ENCODE results near the gene FRRS1. TPM values are rescaled to one million over a fixed set of nuclear protein-coding genes. Genes with fewer than 3 reads are reported as not detected.
A peak's percentile ranks its signal among the peaks of the same experiment; 100 is the strongest.

Gene FRRS1, protein sequence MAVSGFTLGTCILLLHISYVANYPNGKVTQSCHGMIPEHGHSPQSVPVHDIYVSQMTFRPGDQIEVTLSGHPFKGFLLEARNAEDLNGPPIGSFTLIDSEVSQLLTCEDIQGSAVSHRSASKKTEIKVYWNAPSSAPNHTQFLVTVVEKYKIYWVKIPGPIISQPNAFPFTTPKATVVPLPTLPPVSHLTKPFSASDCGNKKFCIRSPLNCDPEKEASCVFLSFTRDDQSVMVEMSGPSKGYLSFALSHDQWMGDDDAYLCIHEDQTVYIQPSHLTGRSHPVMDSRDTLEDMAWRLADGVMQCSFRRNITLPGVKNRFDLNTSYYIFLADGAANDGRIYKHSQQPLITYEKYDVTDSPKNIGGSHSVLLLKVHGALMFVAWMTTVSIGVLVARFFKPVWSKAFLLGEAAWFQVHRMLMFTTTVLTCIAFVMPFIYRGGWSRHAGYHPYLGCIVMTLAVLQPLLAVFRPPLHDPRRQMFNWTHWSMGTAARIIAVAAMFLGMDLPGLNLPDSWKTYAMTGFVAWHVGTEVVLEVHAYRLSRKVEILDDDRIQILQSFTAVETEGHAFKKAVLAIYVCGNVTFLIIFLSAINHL
- 6.2 TPM for total RNA-seq (2013)
- 1 to 10 TPM in 2 of 3 donors, under 1 TPM in 1; 0.61 to 2.1 (median 2.1) TPM for polyA plus RNA-seq
- polyA minus RNA-seq: 1.7 and 1.9 TPM in 2 replicates
- 1.7 to 16.0 (median 8.2) reads per million in 11 experiments for total RNA-seq

DNA sequence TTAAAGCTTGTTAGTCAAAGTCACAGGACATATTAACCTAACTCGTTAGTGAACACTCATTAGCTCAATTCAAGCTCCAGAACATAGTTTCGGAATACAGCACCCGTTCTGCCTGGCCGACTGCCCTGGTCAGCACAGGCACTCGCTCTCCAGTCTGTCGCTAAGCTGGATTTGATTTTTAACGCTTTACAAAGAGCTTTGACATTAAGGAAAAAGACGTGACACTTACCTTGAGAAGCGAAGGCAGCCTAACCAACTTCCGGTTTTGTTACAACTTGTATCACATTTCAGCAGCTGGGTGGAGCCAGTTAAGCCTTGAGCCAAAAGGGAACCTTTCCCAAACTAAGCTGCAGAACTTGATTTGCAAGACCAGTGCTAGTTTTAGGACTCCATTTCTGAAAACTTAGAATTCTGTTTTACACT lies at the start of gene FRRS1:
TSS of gene FRRS1 (minus strand) at position 258 of the 423 bp plus-strand sequence. CDS start 17,867 bp downstream, outside the sequence.
- peak within 1 kb of the TSS; percentile 75 to 97 (median 87) for H3K4me3 ChIP-seq (replicated peaks in 1 of 3; ENCODE audit: low read depth in 2 of 3, low read length in 3 of 3)
- intact Hi-C loops (cut with micrococcal nuclease): no loop called here
- Mint-ChIP-seq H3K36me3 (peaks cover 0 to 2% of the 10 kb centered on the region in 2 donors), H3K9me3 (no peaks in the 10 kb centered on the region), H3K27me3 (ENCODE audit: low read depth in 3 of 3) (peaks cover 0 to 5% (median 0%) of the 10 kb centered on the region in 3 donors), H3K4me1 (peaks cover 34% of the 10 kb centered on the region), H3K27ac (peak within 1 kb of the TSS; percentile 88 to 98 (median 93)), H3K4me3 (peak within 1 kb of the TSS; percentile 95 to 98)
- H2AFZ ChIP-seq (ENCODE audit: insufficient read depth, low read depth, low read length, poor library complexity, severe bottlenecking): peak within 1 kb of the TSS; percentile 78
- peaks cover 6 to 12% of the 10 kb centered on the region in 2 donors for H3K4me1 ChIP-seq (ENCODE audit: control insufficient read depth in 1 of 2, insufficient read depth in 2 of 2, low read length in 2 of 2)
- TF ChIP-seq, protein P1, sequence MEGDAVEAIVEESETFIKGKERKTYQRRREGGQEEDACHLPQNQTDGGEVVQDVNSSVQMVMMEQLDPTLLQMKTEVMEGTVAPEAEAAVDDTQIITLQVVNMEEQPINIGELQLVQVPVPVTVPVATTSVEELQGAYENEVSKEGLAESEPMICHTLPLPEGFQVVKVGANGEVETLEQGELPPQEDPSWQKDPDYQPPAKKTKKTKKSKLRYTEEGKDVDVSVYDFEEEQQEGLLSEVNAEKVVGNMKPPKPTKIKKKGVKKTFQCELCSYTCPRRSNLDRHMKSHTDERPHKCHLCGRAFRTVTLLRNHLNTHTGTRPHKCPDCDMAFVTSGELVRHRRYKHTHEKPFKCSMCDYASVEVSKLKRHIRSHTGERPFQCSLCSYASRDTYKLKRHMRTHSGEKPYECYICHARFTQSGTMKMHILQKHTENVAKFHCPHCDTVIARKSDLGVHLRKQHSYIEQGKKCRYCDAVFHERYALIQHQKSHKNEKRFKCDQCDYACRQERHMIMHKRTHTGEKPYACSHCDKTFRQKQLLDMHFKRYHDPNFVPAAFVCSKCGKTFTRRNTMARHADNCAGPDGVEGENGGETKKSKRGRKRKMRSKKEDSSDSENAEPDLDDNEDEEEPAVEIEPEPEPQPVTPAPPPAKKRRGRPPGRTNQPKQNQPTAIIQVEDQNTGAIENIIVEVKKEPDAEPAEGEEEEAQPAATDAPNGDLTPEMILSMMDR (IDR thresholded peaks at IDR 0.05): no peak
- 0% methylated on average over 10 of the region's 10 CpGs for WGBS (ENCODE audit: insufficient coverage)
- no peaks in the 10 kb centered on the region for H3K36me3 ChIP-seq (replicated peaks in 1 of 2; ENCODE audit: control insufficient read depth in 1 of 2, insufficient read depth in 2 of 2, low read length in 2 of 2)
- H3K27ac ChIP-seq (ENCODE audit: low read depth in 1 of 2, low read length in 2 of 2): peak within 1 kb of the TSS; percentile 79 to 93
- no peaks in the 10 kb centered on the region for H3K27me3 ChIP-seq (ENCODE audit: control insufficient read depth in 2 of 2, insufficient read depth in 2 of 2, low read length in 2 of 2)
- H4K20me1 ChIP-seq (ENCODE audit: insufficient read depth, low read length): no peaks in the 10 kb centered on the region
- peak; percentile 59 to 73 (median 69) for DNase-seq
- H3K9ac ChIP-seq (ENCODE audit: insufficient read depth, low read length, poor library complexity, severe bottlenecking): peak within 1 kb of the TSS; percentile 74
- peak within 1 kb of the TSS; percentile 74 for H3K4me2 ChIP-seq (replicated peaks; ENCODE audit: extremely low read depth, low read length, poor library complexity, severe bottlenecking)
- H3K9me3 ChIP-seq (replicated peaks in 1 of 2; ENCODE audit: control insufficient read depth in 1 of 2, insufficient read depth in 1 of 2, low read length in 2 of 2): no peaks in the 10 kb centered on the region
- H3K79me2 ChIP-seq (ENCODE audit: insufficient read depth, low read length): no peaks in the 10 kb centered on the region

GRCh38 chr1:99814373-99814900 lies 48.0 kb upstream of the FRRS1 start:
- Histone ChIP-seq H3K4me1 (ENCODE audit: control insufficient read depth in 1 of 2, insufficient read depth in 2 of 2, low read length in 2 of 2) (no peaks in the 10 kb centered on the region), H4K20me1 (ENCODE audit: insufficient read depth, low read length) (no peaks in the 10 kb centered on the region), H3K27me3 (ENCODE audit: control insufficient read depth in 2 of 2, insufficient read depth in 2 of 2, low read length in 2 of 2) (no peaks in the 10 kb centered on the region), H3K9ac (ENCODE audit: insufficient read depth, low read length, poor library complexity, severe bottlenecking) (no peak overlapping the region), H3K27ac (ENCODE audit: low read depth in 1 of 2, low read length in 2 of 2) (no peak overlapping the region), H3K9me3 (replicated peaks in 1 of 2; ENCODE audit: control insufficient read depth in 1 of 2, insufficient read depth in 1 of 2, low read length in 2 of 2) (no peaks in the 10 kb centered on the region), H2AFZ (ENCODE audit: insufficient read depth, low read depth, low read length, poor library complexity, severe bottlenecking) (no peak overlapping the region), H3K79me2 (ENCODE audit: insufficient read depth, low read length) (no peaks in the 10 kb centered on the region), H3K4me2 (replicated peaks; ENCODE audit: extremely low read depth, low read length, poor library complexity, severe bottlenecking) (no peak overlapping the region), H3K4me3 (replicated peaks in 1 of 3; ENCODE audit: low read depth in 2 of 3, low read length in 3 of 3) (no peak overlapping the region), H3K36me3 (replicated peaks in 1 of 2; ENCODE audit: control insufficient read depth in 1 of 2, insufficient read depth in 2 of 2, low read length in 2 of 2) (no peaks in the 10 kb centered on the region)
- no peak overlapping the region for H3K27ac Mint-ChIP-seq
- peaks cover 0 to 3% (median 0%) of the 10 kb centered on the region in 3 donors for H3K27me3 Mint-ChIP-seq (ENCODE audit: low read depth in 3 of 3)
- H3K9me3 Mint-ChIP-seq: no peaks in the 10 kb centered on the region
- intact Hi-C loops (cut with micrococcal nuclease): no loop called here
- 98% methylated on average over 3 of the region's 3 CpGs for WGBS (ENCODE audit: insufficient coverage)
- no peak for DNase-seq
- H3K36me3 Mint-ChIP-seq: no peaks in the 10 kb centered on the region
- H3K4me1 Mint-ChIP-seq: no peaks in the 10 kb centered on the region
- no peak overlapping the region for H3K4me3 Mint-ChIP-seq
- TF ChIP-seq, protein P1 (IDR thresholded peaks at IDR 0.05): no peak
